Activated T-helper 2 cell treated with anti-CD3 and anti-CD28 coated beads, Interferon-gamma antibody, Interleukin-2, Interleukin-4, amounts not matched to agents 10 μg/mL and 5 μg/mL and 100 μg/mL, durations not matched to agents 14 hours and 24 hours and 36 hours (primary cell): Measurements from ENCODE around the gene TPSG1. TPM values are rescaled to one million over a fixed set of nuclear protein-coding genes. Genes with fewer than 3 reads are reported as not detected.

ENCODE experiments used
- DNase-seq: peaks from one replicate; pipeline ENCODE4 v3.0.0; 2021; ENCODE audit warnings: low spot score
- H3K27ac Mint-ChIP-seq: one replicate; pipeline ENCODE4 v1.8.0; 2021; ENCODE audit warnings: mixed read lengths
- H3K27me3 Mint-ChIP-seq: one replicate; pipeline ENCODE4 v1.8.0; 2021; ENCODE audit warnings: low read depth, mixed read lengths
- H3K36me3 Mint-ChIP-seq: one replicate; pipeline ENCODE4 v1.8.0; 2021; ENCODE audit warnings: low read depth, mixed read lengths
- H3K4me1 Mint-ChIP-seq: one replicate; pipeline ENCODE4 v1.8.0; 2021; ENCODE audit warnings: low read depth, mixed read lengths
- H3K4me3 Mint-ChIP-seq: one replicate; pipeline ENCODE4 v1.8.0; 2021; ENCODE audit warnings: low read depth, mild to moderate bottlenecking, moderate library complexity, mixed read lengths
- H3K9me3 Mint-ChIP-seq: one replicate; pipeline ENCODE4 v1.8.0; 2021; ENCODE audit warnings: mixed read lengths
- intact Hi-C: fragments of 100-400 bp; cut with micrococcal nuclease; formaldehyde crosslinking; loops from one replicate; pipeline ENCODE4 v1.15.1; 2023
- total RNA-seq: library from RNA; stranded (reverse); gene quantifications from 2 replicates; pipeline ENCODE4 v1.2.3, GENCODE V29; 2022

The TPSG1 gene
- total RNA-seq, 1 donor from 2014 or later: not detected

DNA sequence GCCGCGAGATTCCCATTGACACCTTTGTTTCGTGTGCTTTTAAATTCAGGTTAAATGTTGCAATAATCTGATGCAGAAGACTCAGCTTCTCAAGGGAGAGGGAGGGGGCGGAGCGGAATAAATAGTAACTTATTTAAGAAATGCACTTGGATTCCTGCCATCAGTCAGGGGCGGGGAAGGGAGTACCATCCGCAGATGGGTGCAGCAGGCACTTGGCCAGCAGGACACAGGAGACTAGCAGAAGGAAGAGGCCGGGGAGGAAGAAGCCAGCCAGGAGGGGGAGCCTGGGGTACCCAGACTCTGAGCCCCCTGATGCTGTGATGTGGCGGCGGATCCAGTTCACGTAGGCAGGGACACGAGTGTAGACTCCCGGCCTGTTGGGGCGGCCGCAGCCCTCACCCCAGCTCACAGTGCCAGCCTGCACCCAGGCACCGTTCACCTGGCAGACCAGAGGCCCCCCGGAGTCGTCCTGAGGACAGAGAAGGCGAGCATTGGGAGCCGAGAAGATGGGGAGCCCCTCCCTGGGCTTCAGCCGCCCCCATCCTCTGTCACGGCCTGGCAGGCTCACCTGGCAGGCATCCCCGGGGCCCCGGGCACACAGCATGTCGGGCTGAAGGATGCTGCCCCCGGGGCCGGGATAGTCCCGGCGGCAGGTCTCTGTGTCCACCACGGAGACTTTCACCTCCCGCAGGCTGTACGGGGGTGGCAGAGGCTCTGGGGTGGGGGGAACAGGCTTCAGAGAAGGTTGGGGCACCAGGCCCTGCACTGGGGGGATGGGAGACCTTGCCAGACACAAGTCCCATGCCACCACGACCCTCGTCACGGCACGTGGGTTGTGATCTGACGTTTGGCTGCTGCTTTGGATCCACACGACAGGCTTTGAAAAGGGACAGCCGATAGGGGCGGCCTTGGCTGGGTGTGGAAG lies 3.2 kb downstream of the TPSG1 start:
- no peaks in the 10 kb centered on the region for H3K36me3 Mint-ChIP-seq
- no peaks in the 10 kb centered on the region for H3K4me1 Mint-ChIP-seq
- no peak for DNase-seq
- intact Hi-C loops: no loop called here
- no peaks in the 10 kb centered on the region for H3K9me3 Mint-ChIP-seq
- H3K27me3 Mint-ChIP-seq: no peaks in the 10 kb centered on the region
- H3K27ac Mint-ChIP-seq: no peak overlapping the region
- no peak overlapping the region for H3K4me3 Mint-ChIP-seq

DNA sequence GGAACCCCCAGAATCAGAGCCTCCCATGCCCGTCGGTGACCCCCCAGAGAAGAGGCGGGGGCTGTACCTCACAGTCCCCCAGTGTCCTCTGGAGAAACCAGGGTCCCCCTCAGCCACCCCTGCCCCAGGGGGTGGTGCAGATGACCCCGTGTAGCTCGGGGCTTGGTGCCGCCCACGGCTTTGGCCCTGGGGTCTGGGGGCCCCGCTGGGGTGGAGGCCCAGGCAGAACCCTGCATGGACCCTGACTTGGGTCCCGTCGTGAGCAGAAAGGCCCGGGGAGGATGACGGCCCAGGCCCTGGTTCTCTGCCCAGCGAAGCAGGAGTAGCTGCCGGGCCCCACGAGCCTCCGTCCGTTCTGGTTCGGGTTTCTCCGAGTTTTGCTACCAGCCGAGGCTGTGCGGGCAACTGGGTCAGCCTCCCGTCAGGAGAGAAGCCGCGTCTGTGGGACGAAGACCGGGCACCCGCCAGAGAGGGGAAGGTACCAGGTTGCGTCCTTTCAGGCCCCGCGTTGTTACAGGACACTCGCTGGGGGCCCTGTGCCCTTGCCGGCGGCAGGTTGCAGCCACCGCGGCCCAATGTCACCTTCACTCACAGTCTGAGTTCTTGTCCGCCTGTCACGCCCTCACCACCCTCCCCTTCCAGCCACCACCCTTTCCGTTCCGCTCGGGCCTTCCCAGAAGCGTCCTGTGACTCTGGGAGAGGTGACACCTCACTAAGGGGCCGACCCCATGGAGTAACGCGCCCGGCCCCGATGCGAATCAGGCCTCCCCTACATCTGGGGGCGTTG lies 4.0 kb downstream of the TPSG1 start:
- intact Hi-C loops: no loop called here
- no peak for DNase-seq
- Mint-ChIP-seq H3K4me1 (no peaks in the 10 kb centered on the region), H3K27me3 (no peaks in the 10 kb centered on the region), H3K27ac (no peak overlapping the region), H3K4me3 (no peak overlapping the region), H3K36me3 (no peaks in the 10 kb centered on the region), H3K9me3 (no peaks in the 10 kb centered on the region)

DNA sequence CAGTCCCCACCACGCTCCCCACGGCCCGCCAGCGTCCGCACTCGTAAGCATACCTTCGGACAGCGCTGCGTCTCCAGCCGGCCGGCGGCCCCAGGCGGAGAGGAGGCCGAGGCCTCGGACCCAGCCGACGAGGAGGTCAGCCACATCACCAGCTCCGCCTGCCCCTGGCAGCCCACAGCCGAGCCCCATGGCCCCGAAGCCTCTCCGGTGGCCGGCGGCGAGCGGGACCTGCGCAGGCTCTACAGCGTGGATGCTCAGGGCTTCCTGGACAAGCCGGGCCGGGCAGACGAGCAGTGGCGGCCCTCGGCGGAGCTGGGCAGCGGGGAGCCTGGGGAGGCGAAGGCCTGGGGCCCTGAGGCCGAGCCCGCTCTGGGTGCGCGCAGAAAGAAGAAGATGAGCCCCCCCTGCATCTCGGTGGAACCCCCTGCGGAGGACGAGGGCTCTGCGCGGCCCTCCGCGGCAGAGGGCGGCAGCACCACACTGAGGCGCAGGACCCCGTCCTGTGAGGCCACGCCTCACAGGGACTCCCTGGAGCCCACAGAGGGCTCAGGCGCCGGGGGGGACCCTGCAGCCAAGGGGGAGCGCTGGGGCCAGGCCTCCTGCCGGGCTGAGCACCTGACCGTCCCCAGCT lies 4.9 kb downstream of the TPSG1 start:
- H3K9me3 Mint-ChIP-seq: no peaks in the 10 kb centered on the region
- DNase-seq: no peak
- H3K27ac Mint-ChIP-seq: no peak overlapping the region
- H3K36me3 Mint-ChIP-seq: no peaks in the 10 kb centered on the region
- H3K27me3 Mint-ChIP-seq: no peaks in the 10 kb centered on the region
- intact Hi-C loops: no loop called here
- no peak overlapping the region for H3K4me3 Mint-ChIP-seq
- H3K4me1 Mint-ChIP-seq: no peaks in the 10 kb centered on the region

DNA sequence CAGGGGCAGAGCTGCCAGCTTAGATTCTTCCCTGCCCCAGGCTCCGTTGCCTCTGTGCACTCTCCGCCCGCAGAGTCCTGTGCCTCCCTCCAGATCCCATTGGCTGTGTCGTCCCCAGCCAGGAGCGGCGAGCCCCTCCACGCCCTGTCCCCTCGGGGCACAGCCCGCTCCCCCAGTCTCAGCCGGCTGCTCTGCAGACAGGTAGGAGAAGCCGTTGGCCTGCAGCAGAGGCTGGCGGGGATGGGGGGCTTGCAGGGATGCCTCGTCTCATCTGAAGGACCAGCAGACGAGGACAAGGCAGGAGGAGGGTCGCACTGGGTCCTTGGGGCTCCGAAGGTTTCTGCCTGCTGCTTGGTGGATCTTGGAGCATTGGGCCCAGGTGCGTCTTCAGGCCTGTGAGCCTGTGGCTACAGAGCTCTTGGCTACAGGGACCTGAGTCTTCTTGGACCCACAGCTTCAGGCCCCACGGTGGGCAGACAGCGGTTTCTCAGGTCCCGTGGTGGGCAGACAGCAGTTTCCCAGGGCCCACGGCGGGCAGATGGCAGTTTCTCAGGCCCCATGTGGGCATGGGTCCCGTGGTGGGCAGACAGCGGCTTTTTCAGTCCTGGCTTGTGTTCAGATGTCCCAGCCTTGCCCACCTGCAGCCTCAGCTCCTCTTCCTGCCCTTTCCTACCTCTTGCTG lies 6.0 kb downstream of the TPSG1 start:
- Mint-ChIP-seq H3K27me3 (no peaks in the 10 kb centered on the region), H3K4me1 (no peaks in the 10 kb centered on the region), H3K9me3 (no peaks in the 10 kb centered on the region), H3K36me3 (no peaks in the 10 kb centered on the region), H3K4me3 (no peak overlapping the region), H3K27ac (no peak overlapping the region)
- intact Hi-C loops: no loop called here
- no peak for DNase-seq

DNA sequence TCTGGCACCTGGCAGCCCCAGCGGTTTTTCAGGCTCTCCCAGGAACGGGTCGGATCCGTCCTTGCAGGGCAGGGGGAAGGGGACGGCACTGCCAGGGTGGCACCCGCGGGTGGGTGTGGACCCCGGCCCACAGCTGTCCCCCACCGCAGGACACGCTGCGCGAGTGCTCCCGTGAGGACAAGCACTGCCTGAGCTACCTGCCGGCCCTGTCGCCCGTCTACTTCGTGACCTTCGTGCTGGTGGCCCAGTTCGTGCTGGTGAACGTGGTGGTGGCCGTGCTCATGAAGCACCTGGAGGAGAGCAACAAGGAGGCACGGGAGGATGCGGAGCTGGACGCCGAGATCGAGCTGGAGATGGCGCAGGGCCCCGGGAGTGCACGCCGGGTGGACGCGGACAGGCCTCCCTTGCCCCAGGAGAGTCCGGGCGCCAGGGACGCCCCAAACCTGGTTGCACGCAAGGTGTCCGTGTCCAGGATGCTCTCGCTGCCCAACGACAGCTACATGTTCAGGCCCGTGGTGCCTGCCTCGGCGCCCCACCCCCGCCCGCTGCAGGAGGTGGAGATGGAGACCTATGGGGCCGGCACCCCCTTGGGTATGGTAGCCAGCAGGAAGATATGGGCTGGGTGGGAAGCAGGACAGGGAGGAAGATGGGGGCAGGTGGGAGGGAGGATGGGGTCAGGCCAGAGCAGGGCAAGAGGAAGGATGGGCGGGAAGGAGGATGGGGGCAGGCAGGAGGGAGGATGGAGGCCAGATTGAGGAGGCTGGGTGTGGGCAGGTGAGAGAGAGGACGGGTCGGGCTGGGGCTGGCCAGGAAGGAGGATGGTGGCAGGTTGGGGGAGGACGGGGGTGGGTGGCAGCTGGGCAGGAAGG lies 6.8 kb downstream of the TPSG1 start:
- Mint-ChIP-seq H3K27ac (no peak overlapping the region), H3K27me3 (no peaks in the 10 kb centered on the region), H3K4me1 (no peaks in the 10 kb centered on the region), H3K9me3 (no peaks in the 10 kb centered on the region), H3K36me3 (no peaks in the 10 kb centered on the region), H3K4me3 (no peak overlapping the region)
- intact Hi-C loops: no loop called here
- no peak for DNase-seq

DNA sequence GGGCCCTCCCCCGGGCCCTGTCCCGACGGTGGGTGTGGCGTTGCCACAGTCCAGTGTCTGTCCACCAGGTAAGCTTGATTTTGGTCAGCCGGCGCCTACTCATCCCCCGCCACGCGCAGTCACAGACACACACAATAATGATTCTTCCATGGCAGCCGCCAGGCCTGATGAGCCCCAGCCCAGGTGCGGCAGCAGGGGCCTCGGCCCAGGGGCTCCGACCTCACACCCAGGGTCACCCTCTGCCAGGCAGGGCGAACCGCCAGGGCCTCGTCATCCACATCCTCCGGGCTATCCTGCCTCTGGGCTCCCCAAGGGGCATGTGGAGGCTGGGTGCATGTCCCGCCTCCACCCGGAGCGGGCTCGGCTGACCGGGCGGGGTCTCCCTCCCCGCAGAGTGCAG lies 7.5 kb downstream of the TPSG1 start:
- H3K36me3 Mint-ChIP-seq: no peaks in the 10 kb centered on the region
- no peaks in the 10 kb centered on the region for H3K9me3 Mint-ChIP-seq

DNA sequence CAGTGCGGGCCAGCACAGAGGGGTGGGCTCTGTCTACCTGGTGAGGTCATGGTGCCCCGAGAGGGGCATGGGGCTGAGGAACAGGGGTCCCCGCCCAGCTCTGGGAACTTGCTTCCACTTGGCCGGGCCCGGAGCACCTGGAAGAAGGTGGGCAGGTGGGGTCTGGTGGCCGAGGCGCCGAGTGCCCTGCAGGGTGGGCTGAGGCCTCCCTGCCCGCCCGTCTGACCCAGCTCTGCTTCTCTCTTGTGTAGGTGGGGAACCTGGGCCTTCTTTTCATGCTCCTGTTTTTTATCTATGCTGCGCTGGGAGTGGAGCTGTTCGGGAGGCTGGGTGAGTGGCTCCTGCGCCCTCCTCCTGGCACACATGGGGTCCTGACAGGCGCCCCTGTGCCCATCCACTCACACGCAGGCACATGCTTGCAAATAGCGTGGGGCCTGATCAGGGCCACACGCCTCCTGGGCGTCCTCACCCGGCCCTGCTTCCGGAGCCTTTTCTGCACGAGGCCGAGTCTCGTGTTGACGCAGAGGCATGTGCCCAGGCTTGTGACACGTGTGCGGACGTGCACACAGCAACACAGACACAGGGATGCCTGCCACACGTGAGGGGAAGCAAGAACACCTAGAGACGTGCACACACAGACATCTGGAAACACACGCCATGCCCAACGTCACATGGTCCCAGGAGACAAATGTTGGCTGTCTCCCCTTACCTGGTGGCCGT lies 8.2 kb downstream of the TPSG1 start:
- intact Hi-C loops: no loop called here
- no peak for DNase-seq
- Mint-ChIP-seq H3K27me3 (no peaks in the 10 kb centered on the region), H3K4me1 (no peaks in the 10 kb centered on the region), H3K36me3 (no peaks in the 10 kb centered on the region), H3K4me3 (no peak overlapping the region), H3K9me3 (no peaks in the 10 kb centered on the region), H3K27ac (no peak overlapping the region)

More for the DNA sequence above, 7.5 kb downstream of the TPSG1 start:
- Mint-ChIP-seq H3K27me3 (no peaks in the 10 kb centered on the region), H3K4me3 (no peak overlapping the region), H3K4me1 (no peaks in the 10 kb centered on the region), H3K27ac (no peak overlapping the region)
- no peak for DNase-seq
- intact Hi-C loops: no loop called here

DNA sequence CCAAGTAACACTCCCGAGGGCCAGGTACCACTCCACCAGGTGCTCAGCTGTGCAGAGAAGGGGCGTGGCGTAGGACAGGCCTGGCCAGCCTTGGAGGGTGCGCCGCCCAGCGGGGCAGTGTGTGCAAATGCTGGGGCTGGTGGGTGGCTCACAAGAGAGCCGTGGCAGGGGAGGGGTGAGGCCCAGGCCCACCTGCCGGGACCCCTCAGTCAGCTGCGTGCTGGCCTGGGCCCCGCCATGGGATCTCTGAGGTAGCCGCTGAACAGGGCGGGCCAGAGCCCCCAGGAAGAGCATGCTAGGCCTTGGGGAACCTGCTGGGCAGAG lies 8.8 kb downstream of the TPSG1 start:
- intact Hi-C loops: no loop called here

DNA sequence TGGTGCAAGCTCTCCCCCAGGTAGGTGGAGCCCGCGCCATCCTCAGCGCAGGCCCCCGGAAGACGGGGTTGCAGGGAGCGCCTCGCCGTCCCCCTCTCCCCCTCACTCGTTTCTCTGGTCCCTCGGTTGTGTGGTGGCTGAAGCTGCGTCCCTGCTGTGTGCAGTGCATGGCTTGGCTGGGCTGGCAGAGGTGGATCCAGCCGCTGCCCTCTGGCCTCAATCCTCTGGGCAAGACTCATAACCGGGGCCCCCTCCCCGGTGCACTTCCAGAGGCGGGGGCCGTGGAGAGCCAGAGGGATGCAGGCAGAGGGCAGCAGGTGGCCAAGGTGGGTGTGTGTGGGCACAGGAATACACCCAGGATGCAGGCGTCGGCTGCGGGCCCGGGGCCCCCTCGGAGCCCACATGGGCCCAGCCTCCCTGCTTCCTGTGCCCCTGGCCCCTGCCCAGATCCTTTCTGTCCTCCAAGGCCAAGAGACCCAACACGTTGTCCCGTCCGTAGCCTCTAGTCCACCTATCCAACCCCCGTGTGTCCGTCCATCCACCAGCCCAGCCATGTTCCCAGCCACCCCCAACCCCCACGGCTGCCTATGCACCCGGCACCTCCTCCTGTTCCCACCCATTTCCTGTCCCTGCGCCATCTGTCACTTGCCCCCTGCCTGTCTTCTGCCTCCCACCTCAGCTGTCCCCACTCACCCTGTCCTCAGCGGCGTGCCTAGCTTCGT lies 9.3 kb downstream of the TPSG1 start:
- intact Hi-C loops: no loop called here
- Mint-ChIP-seq H3K36me3 (no peaks in the 10 kb centered on the region), H3K4me1 (no peaks in the 10 kb centered on the region), H3K27ac (no peak overlapping the region), H3K4me3 (no peak overlapping the region), H3K9me3 (no peaks in the 10 kb centered on the region), H3K27me3 (no peaks in the 10 kb centered on the region)
- DNase-seq: no peak

More for the DNA sequence above, 8.8 kb downstream of the TPSG1 start:
- H3K4me3 Mint-ChIP-seq: no peak overlapping the region
- no peaks in the 10 kb centered on the region for H3K36me3 Mint-ChIP-seq
- H3K9me3 Mint-ChIP-seq: no peaks in the 10 kb centered on the region
- no peaks in the 10 kb centered on the region for H3K27me3 Mint-ChIP-seq
- H3K27ac Mint-ChIP-seq: no peak overlapping the region
- H3K4me1 Mint-ChIP-seq: no peaks in the 10 kb centered on the region
- no peak for DNase-seq

DNA sequence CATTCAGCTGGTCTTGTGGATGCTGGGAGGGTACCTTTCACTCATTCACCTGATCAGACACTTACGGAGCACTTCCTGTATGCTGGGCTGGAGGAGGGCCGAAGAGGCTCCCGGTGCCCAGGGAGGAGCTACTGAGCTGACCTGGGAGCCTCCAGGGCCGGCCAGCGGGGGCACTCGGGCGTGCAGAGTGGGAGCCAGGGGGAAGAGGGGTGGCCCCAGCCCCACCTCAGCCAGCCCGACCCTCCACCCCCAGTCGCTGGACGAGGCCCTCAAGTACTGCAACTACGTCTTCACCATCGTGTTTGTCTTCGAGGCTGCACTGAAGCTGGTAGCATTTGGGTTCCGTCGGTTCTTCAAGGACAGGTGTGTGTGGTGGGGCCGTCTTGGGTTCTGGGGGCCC lies 10.3 kb downstream of the TPSG1 start:
- no peaks in the 10 kb centered on the region for H3K27me3 Mint-ChIP-seq
- H3K4me1 Mint-ChIP-seq: no peaks in the 10 kb centered on the region
- no peak overlapping the region for H3K27ac Mint-ChIP-seq
- intact Hi-C loops: no loop called here
- no peaks in the 10 kb centered on the region for H3K36me3 Mint-ChIP-seq
- no peaks in the 10 kb centered on the region for H3K9me3 Mint-ChIP-seq
- no peak for DNase-seq
- H3K4me3 Mint-ChIP-seq: no peak overlapping the region

DNA sequence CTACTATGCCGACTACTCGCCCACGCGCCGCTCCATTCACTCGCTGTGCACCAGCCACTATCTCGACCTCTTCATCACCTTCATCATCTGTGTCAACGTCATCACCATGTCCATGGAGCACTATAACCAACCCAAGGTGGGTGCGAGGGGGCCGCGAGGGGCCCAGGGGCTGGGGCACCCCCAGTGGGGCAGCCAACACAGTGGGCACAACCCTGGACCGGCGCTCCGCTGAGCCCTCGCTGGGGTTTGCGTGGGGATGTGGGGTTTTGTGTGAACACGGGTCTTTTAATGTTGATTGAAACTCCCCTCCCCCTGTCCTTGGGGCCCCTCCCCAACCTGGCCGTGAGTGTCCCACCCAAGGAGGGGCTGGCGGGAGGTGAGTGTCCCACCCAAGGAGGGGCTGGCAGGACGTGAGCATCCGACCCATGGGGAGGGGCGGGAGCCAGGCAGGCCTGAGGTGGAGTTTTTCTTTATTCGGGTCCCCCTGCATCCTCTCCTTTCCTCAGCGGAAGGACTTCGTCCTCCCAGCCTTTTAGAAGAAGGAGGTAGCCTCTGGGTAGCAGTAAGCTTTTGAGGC lies 11.2 kb downstream of the TPSG1 start:
- DNase-seq: no peak
- Mint-ChIP-seq H3K27ac (no peak overlapping the region), H3K4me3 (no peak overlapping the region), H3K36me3 (no peaks in the 10 kb centered on the region), H3K27me3 (no peaks in the 10 kb centered on the region), H3K4me1 (no peaks in the 10 kb centered on the region), H3K9me3 (no peaks in the 10 kb centered on the region)
- intact Hi-C loops: no loop called here
